Karpas-422 (cell line): ENCODE data around the gene CCNYL1. TPM values are rescaled to one million over a fixed set of nuclear protein-coding genes. Genes with fewer than 3 reads are reported as not detected.
"Not testable (repeated sequence)": the region's sequence is repeated elsewhere in the genome, so short reads cannot be mapped to it uniquely, and the experiment has no call there.

Experiments
- DNase-seq: peaks from one replicate; pipeline ENCODE4 v3.0.0-alpha.2; 2015
- H2AFZ ChIP-seq: fragments of 200-600 bp; sonication (generic); 2 replicates; pipeline ENCODE4 v1.6.1; 2014; ENCODE audit warnings: antibody characterized with exemption, low read length, mixed read lengths
- H3K27ac ChIP-seq: fragments of 200-600 bp; sonication (generic); 2 replicates; pipeline ENCODE4 v1.5.1; 2014; ENCODE audit warnings: mild to moderate bottlenecking, low read length, moderate library complexity
- H3K27me3 ChIP-seq: fragments of 200-600 bp; sonication (generic); 2 replicates; pipeline ENCODE4 v1.6.1; 2014; ENCODE audit warnings: low read length, mixed read lengths
- H3K36me3 ChIP-seq: fragments of 200-600 bp; sonication (generic); 2 replicates; pipeline ENCODE4 v1.6.1; 2014; ENCODE audit warnings: low read length, mixed read lengths; ENCODE audit not compliant: insufficient read depth
- H3K4me1 ChIP-seq: fragments of 200-600 bp; sonication (generic); 2 replicates; pipeline ENCODE4 v1.6.1; 2014; ENCODE audit warnings: mild to moderate bottlenecking, low read length, mixed read lengths
- H3K4me2 ChIP-seq: fragments of 200-600 bp; sonication (generic); 2 replicates; pipeline ENCODE4 v1.6.1; 2014; ENCODE audit warnings: low read length, low read depth, mild to moderate bottlenecking; ENCODE audit not compliant: poor library complexity, severe bottlenecking
- H3K4me3 ChIP-seq: fragments of 200-600 bp; sonication (generic); 2 replicates; pipeline ENCODE4 v1.5.1; 2014; ENCODE audit warnings: mild to moderate bottlenecking, antibody characterized with exemption, low read length, mixed read lengths
- H3K79me2 ChIP-seq: fragments of 200-600 bp; sonication (generic); 2 replicates; pipeline ENCODE4 v1.6.1; 2014; ENCODE audit warnings: mild to moderate bottlenecking, low read length, mixed read lengths
- H3K9ac ChIP-seq: fragments of 200-600 bp; sonication (generic); 2 replicates; pipeline ENCODE4 v1.6.0; 2014; ENCODE audit warnings: low read length
- H3K9me2 ChIP-seq: fragments of 200-600 bp; sonication (generic), shearing (Covaris generic); replicated peaks from 2 replicates; pipeline ENCODE4 v1.6.0; 2014; ENCODE audit warnings: mild to moderate bottlenecking, low read length, moderate library complexity; ENCODE audit not compliant: insufficient read depth
- H3K9me3 ChIP-seq: fragments of 300-700, 200-600 bp; sonication (generic); 2 replicates; pipeline ENCODE4 v1.6.1; 2014; ENCODE audit warnings: low read length, mixed read lengths
- H4K20me1 ChIP-seq: fragments of 200-600 bp; sonication (generic); 2 replicates; pipeline ENCODE4 v1.6.1; 2014; ENCODE audit warnings: mild to moderate bottlenecking, antibody characterized with exemption, low read length, low read depth; ENCODE audit not compliant: insufficient read depth
- total RNA-seq: library from RNA; depleted of rRNA; stranded (reverse); fragments of >200 nt; shearing (Covaris generic); gene quantifications from 2 replicates; pipeline ENCODE4 v1.2.3, GENCODE V29; 2014; ENCODE audit warnings: low replicate concordance

Gene CCNYL1
- total RNA-seq, 1 experiment from 2014 or later = 30.5 TPM

DNA sequence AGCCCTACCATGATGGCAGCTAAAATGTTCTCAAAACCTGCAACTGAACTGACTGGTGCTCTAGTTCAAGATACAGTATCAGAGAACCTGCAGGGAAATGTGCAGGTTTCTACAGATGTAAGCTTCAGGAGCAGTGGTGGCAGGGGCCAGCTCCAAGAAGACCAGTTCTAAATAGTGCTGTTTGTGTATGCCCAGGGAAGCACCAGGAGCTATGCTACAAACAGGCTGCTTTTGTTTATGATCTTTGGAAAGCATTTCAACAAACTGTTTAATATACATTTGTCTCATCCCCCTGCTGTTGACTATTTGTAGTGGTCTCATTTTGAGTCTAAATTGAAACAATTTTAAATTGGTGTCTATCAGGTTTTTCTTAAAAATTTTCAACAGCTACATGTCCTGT, 37.6 kb downstream of the CCNYL1 start:
- Histone ChIP-seq H3K4me3 (no peak overlapping the region), H3K79me2 (no peaks in the 10 kb centered on the region), H2AFZ (no peak overlapping the region), H3K27ac (no peak overlapping the region), H3K4me1 (peaks cover 3% of the 10 kb centered on the region), H4K20me1 (no peaks in the 10 kb centered on the region), H3K9me3 (no peaks in the 10 kb centered on the region), H3K36me3 (peaks cover 5% of the 10 kb centered on the region; the same call in 1 of the 2 replicates), H3K4me2 (no peak overlapping the region), H3K27me3 (no peaks in the 10 kb centered on the region), H3K9me2 (no peaks in the 10 kb centered on the region), H3K9ac (no peak overlapping the region)
- no peak for DNase-seq

DNA sequence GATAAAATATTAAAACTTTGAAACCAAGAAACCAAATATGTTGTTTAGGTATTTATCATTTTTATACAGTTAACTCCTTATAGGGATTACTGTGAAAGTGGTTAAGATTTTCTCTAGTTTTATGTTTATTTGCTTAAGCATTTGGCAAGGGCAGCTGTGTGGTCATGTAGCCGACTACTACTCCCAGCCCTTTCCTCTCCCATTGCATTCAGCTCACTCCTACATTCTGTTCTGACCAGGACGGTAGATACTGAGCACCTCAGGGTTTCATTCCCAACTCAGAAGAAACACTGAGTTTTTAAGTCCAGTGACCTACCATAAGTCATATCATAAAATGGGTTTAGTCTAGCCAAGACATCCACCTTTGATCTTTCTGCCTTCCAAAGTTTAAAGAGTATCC, 38.4 kb downstream of the CCNYL1 start:
- Histone ChIP-seq H3K27ac (no peak overlapping the region), H3K9me2 (no peaks in the 10 kb centered on the region), H3K4me2 (no peak overlapping the region), H3K36me3 (peaks cover 11% of the 10 kb centered on the region; the same call in 1 of the 2 replicates), H3K4me3 (no peak overlapping the region), H4K20me1 (no peaks in the 10 kb centered on the region), H3K4me1 (peaks cover 3% of the 10 kb centered on the region), H3K27me3 (no peaks in the 10 kb centered on the region), H3K9ac (no peak overlapping the region), H3K9me3 (no peaks in the 10 kb centered on the region), H2AFZ (no peak overlapping the region), H3K79me2 (no peaks in the 10 kb centered on the region)
- no peak for DNase-seq

GRCh38 chr2:207750345-207750744, 38.9 kb downstream of the CCNYL1 start:
- Histone ChIP-seq H3K4me3 (no peak overlapping the region), H3K9me3 (no peaks in the 10 kb centered on the region), H3K27ac (no peak overlapping the region), H3K79me2 (no peaks in the 10 kb centered on the region), H3K27me3 (no peaks in the 10 kb centered on the region), H3K9me2 (no peaks in the 10 kb centered on the region), H3K9ac (no peak overlapping the region), H2AFZ (no peak overlapping the region), H4K20me1 (no peaks in the 10 kb centered on the region), H3K4me2 (no peak overlapping the region), H3K36me3 (peaks cover 11% of the 10 kb centered on the region; the same call in 1 of the 2 replicates), H3K4me1 (peaks cover 4% of the 10 kb centered on the region)
- DNase-seq = no peak

DNA sequence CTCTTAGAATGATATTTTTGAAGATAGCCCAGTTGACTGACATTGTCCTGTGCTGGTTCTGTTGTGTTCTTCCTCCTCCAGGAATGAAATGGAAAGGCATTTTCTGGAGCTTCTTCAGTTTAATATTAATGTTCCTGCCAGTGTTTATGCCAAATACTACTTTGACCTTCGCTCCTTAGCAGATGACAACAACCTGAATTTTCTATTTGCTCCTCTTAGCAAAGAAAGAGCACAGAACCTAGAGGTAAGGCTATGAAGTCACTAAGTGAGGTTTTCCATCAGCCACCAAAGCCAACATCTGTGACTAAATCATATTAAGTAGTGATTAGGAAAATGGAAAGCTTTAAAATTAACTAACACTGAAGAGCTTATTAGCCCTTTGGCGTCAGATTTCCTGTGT, 39.4 kb downstream of the CCNYL1 start:
- 0 out of 2 replicates have a peak, but pooled peaks cover 2% of the 10 kb centered on the region for H3K79me2 ChIP-seq

GRCh38 chr2:207753688-207754087, 42.2 kb downstream of the CCNYL1 start:
- not testable (repeated sequence) for H3K4me3 ChIP-seq, H3K9ac ChIP-seq, H3K4me2 ChIP-seq, H3K9me2 ChIP-seq, DNase-seq, H3K79me2 ChIP-seq, H3K27me3 ChIP-seq, H2AFZ ChIP-seq, H3K9me3 ChIP-seq, H3K27ac ChIP-seq, H4K20me1 ChIP-seq
- H3K4me1 ChIP-seq = peaks cover 16% of the 10 kb centered on the region
- peaks cover 11% of the 10 kb centered on the region; the same call in 1 of the 2 replicates for H3K36me3 ChIP-seq

More for the DNA sequence above, 39.4 kb downstream of the CCNYL1 start:
- no peaks in the 10 kb centered on the region for H4K20me1 ChIP-seq
- H2AFZ ChIP-seq = no peak overlapping the region
- no peaks in the 10 kb centered on the region for H3K27me3 ChIP-seq
- no peak overlapping the region for H3K4me2 ChIP-seq
- H3K9me3 ChIP-seq = no peaks in the 10 kb centered on the region
- H3K36me3 ChIP-seq = peaks cover 11% of the 10 kb centered on the region; the same call in 1 of the 2 replicates
- no peak for DNase-seq
- H3K4me1 ChIP-seq = peaks cover 10% of the 10 kb centered on the region
- H3K9me2 ChIP-seq = no peaks in the 10 kb centered on the region
- H3K27ac ChIP-seq = no peak overlapping the region
- H3K9ac ChIP-seq = no peak overlapping the region
- no peak overlapping the region for H3K4me3 ChIP-seq

GRCh38 chr2:207754498-207755383, 43.3 kb downstream of the CCNYL1 start:
- Histone ChIP-seq H3K4me3 (no peak overlapping the region), H3K36me3 (peaks cover 11% of the 10 kb centered on the region; the same call in 1 of the 2 replicates), H3K27ac (no peak overlapping the region), H3K4me1 (peaks cover 16% of the 10 kb centered on the region), H3K9me3 (no peaks in the 10 kb centered on the region), H3K9ac (no peak overlapping the region), H3K27me3 (no peaks in the 10 kb centered on the region), H4K20me1 (no peaks in the 10 kb centered on the region), H2AFZ (no peak overlapping the region), H3K79me2 (0 out of 2 replicates have a peak, but pooled peaks cover 2% of the 10 kb centered on the region), H3K4me2 (no peak overlapping the region), H3K9me2 (no peaks in the 10 kb centered on the region)
- DNase-seq = no peak

GRCh38 chr2:207758025-207758424, 46.6 kb downstream of the CCNYL1 start:
- Histone ChIP-seq H3K79me2 (peaks cover 7% of the 10 kb centered on the region), H3K27me3 (no peaks in the 10 kb centered on the region), H4K20me1 (no peaks in the 10 kb centered on the region), H3K36me3 (peaks cover 11% of the 10 kb centered on the region; the same call in 1 of the 2 replicates), H3K4me3 (no peak overlapping the region), H3K27ac (no peak overlapping the region), H3K9ac (no peak overlapping the region), H3K9me2 (no peaks in the 10 kb centered on the region), H3K4me1 (peaks cover 19% of the 10 kb centered on the region), H2AFZ (no peak overlapping the region), H3K4me2 (no peak overlapping the region), H3K9me3 (no peaks in the 10 kb centered on the region)
- DNase-seq = no peak

DNA sequence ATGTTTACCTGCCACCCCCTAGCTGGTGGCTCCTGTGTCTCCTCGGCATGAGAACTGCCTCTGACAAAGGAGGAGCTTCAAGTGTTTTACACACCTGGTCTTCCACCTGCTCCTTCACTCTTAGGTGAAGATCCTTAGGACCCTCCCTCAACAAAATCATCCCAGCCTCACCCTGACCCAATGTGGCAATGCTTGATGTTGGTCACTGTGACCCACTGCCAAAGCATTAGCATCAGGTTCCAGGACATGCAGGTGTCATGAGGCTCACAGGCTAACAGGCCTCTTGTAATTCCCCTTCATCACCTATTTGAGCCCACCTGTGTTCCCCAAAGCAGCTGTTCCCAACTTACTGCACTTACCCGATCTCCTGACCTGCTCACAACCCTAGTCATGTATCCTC, 48.5 kb downstream of the CCNYL1 start:
- DNase-seq = no peak
- Histone ChIP-seq H3K27ac (no peak overlapping the region), H2AFZ (no peak overlapping the region), H3K9me2 (no peaks in the 10 kb centered on the region), H3K4me1 (peaks cover 37% of the 10 kb centered on the region), H3K79me2 (peaks cover 25% of the 10 kb centered on the region), H3K27me3 (no peaks in the 10 kb centered on the region), H3K36me3 (peaks cover 4% of the 10 kb centered on the region; the same call in 1 of the 2 replicates), H4K20me1 (no peaks in the 10 kb centered on the region), H3K9ac (no peak overlapping the region), H3K4me3 (no peak overlapping the region), H3K4me2 (no peak overlapping the region), H3K9me3 (no peaks in the 10 kb centered on the region)
